K562 (cell line): ENCODE data around the gene KRT33B. TPM values are rescaled to one million over a fixed set of nuclear protein-coding genes. Genes with fewer than 3 reads are reported as not detected.

ENCODE experiments used
- CEBPG ChIP-seq, 3 experiments: fragments of 200-800 bp in 1 of 3; sonication (Bioruptor generic) in 1 of 3; sonication (generic) in 1 of 3; formaldehyde crosslinking in 1 of 3; IDR thresholded peaks in 2 of 3; conservative IDR thresholded peaks in 1 of 3; 2 replicates each; pipeline versions ENCODE4 v1.6.1 to v1.8.0; 2016 to 2022; ENCODE audit warnings: missing compliant biosample characterization in 2 of 3, missing genetic modification characterization in 2 of 3, mild to moderate bottlenecking in 1 of 3, missing genetic modification reagents in 1 of 3
- CTCF ChIP-seq, 3 experiments: IDR thresholded peaks in 2 of 3; conservative IDR thresholded peaks in 1 of 3; 2 replicates each; pipeline ENCODE4 v1.5.1; 2011 to 2012; ENCODE audit warnings: low read length in 3 of 3, mild to moderate bottlenecking in 3 of 3, control low read depth in 2 of 3, improper control_type of control experiment in 1 of 3, inconsistent platforms in 1 of 3, low read depth in 1 of 3, mixed read lengths in 1 of 3, moderate library complexity in 1 of 3; ENCODE audit not compliant: insufficient read depth in 2 of 3
- HOMEZ ChIP-seq: fragments of 250-450 bp; sonication (Bioruptor Pico); IDR thresholded peaks from 2 replicates; pipeline ENCODE4 v1.4.0; 2020; ENCODE audit warnings: mild to moderate bottlenecking, moderate library complexity
- RAD21 ChIP-seq, 2 experiments: fragments of 250-450 bp in 1 of 2; fragments of 450-650 bp in 1 of 2; sonication (Bioruptor Pico) in 1 of 2; formaldehyde crosslinking in 1 of 2; IDR thresholded peaks in 1 of 2; conservative IDR thresholded peaks in 1 of 2; 2 replicates each; pipeline versions ENCODE4 v1.4.0 to v1.8.0; 2020 to 2022; ENCODE audit warnings: mild to moderate bottlenecking in 2 of 2, moderate library complexity in 1 of 2
- RBM39 ChIP-seq: fragments of 200-400 bp; formaldehyde crosslinking; optimal IDR thresholded peaks from 2 replicates; pipeline ENCODE3; 2018; ENCODE audit warnings: low read depth, low read length
- REST ChIP-seq, 2 experiments: fragments of 450-650 bp; formaldehyde crosslinking in 1 of 2; IDR thresholded peaks; 2 replicates each; pipeline versions ENCODE4 v1.4.0 to v1.6.1; 2014 to 2020; ENCODE audit warnings: mild to moderate bottlenecking in 2 of 2, borderline replicate concordance in 1 of 2, low read depth in 1 of 2
- polyA plus RNA-seq, 8 experiments: library from polyadenylated mRNA; depleted of rRNA in 4 of 8; stranded (reverse) in 5 of 8; unstranded in 3 of 8; fragments of >200 nt; fragmentation: Nextera tagmentation in 2 of 8; fragmentation: Illumina TruSeq in 1 of 8; extraction: Ambion mirVana in 2 of 8; extraction: Trizol in 1 of 8; gene quantifications; 2 replicates each; pipeline versions ENCODE4 v1.2.1 to v1.2.3, GENCODE V29; 2011 to 2014; ENCODE audit warnings: inconsistent platforms in 1 of 8, missing spikeins in 1 of 8
- total RNA-seq, 7 experiments: library from RNA; depleted of rRNA in 6 of 7; stranded (reverse); fragments of >200 nt in 6 of 7; fragmentation: Illumina TruSeq in 2 of 7; extraction: Trizol in 2 of 7; gene quantifications; 2 replicates each; pipeline versions ENCODE4 v1.2.1 to v1.2.3, GENCODE V29; 2011 to 2021; ENCODE audit warnings: low replicate concordance in 1 of 7

KRT33B gene
- total and polyA plus RNA-seq, 9 of the 15 experiments (the other 6 are each of a cell fraction or from before 2014, with no cell fraction given) = not detected

DNA sequence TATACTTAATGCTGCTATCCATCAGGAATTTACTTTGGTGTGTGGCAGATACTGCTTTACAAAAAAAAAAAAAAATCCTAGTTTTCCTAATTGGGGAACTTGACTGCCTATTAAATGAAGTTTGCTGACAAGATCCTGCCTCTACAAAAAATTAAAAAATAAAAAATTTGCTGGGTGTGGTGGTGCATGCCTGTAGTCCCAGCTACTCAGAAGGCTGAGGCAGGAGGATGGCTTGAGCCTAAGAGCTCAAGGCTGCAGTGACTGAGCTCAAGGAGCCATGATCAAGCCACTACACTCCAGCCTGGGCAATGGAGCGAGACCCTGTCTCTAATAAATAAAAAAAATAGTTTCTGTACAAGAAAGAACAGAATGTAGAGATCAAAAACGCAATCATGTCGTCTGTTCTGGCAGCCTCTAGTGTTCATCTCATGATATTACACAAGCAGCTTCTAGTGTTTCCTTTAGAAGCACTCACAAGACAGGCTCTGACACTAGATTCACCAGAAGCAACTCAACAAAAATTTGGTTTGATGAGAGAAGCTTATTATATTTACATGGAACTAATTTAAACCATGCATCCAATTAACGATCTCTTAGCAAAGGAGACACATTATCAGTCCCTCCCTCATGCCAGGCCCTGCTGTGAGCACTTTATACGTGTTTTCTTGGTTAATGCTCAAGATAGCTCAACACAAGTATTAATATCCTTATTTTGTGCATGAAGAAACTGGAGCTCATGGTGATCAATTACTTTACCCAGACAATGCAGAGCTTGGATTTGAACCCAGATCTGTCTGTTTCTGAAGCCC lies 47.3 kb downstream of the KRT33B start (continued):
- peak; percentile 55; the same call in 1 of the 2 replicates for TF ChIP-seq REST (IDR thresholded peaks at IDR 0.05; ENCODE audit: borderline replicate concordance)
- no peak for TF ChIP-seq REST (CRISPR knock-in tag; IDR thresholded peaks at IDR 0.05; ENCODE audit: low read depth)
- no peak for TF ChIP-seq CEBPG (CRISPR knock-in tag; IDR thresholded peaks at IDR 0.05)
- TF ChIP-seq CEBPG (tag; conservative IDR thresholded peaks at IDR 0.05 in 1 of 2, IDR thresholded peaks at IDR 0.05 in 1 of 2) = 0 out of 4 replicates have a peak, but pooled peaks of 1 of the 2 experiments have one; percentile 8
- peak; percentile 45 to 70 (median 69); a peak in 5 of 6 replicates for TF ChIP-seq CTCF (IDR thresholded peaks at IDR 0.05 in 2 of 3, conservative IDR thresholded peaks at IDR 0.05 in 1 of 3; ENCODE audit: insufficient read depth in 2 of 3, low read depth in 1 of 3, low read length in 3 of 3)
- TF ChIP-seq RBM39 = no peak
- TF ChIP-seq RAD21 (CRISPR knock-in tag; conservative IDR thresholded peaks at IDR 0.05 in 1 of 2, IDR thresholded peaks at IDR 0.05 in 1 of 2) = peak in 1 of 2 experiments; percentile 74; a peak in 3 of 4 replicates
- no peak for TF ChIP-seq HOMEZ
